SK-MEL-5 (cell line): ENCODE measurements around the gene RIMOC1. TPM values are rescaled to one million over a fixed set of nuclear protein-coding genes. Genes with fewer than 3 reads are reported as not detected.

Experiments
- DNase-seq: peaks from one replicate; pipeline ENCODE4 v3.0.0-alpha.2; 2016; ENCODE audit warnings: low read depth, low spot score
- in situ Hi-C: cut with HindIII; loops from 2 replicates; pipeline ENCODE4 v1.10.0; 2016; ENCODE audit warnings: low sequenced_read_pairs, high pct_unique_total_duplicates, low pct_unique_long_range_greater_than_20kb
- total RNA-seq: library from RNA; depleted of rRNA; stranded (reverse); fragments of >200 nt; shearing (Covaris generic); gene quantifications from 2 replicates; pipeline ENCODE4 v1.2.3, GENCODE V29; 2014

The RIMOC1 gene
- total RNA-seq, 1 experiment from 2014 or later: 67.8 TPM

DNA sequence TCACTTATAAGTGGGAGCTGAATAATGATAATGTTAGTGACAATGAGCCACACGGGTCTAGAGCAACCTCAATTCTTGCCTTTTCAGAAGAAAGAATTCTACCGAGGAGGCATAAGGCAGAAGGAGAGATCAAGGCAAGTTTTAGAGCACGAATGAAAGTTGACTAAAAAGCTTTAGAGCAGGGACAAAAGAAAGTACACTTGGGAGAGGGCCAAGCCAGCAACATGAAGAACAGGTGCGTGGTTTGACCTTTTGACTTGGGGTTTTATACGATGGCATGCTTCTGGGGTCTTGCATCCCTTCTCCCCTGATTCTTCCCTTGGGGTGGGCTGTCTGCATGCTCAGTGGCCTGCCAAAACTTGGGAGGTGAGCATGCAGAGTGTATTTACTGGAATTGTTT lies 21.4 kb upstream of the RIMOC1 start:
- no peak for DNase-seq
- in situ Hi-C loops: no loop called here

DNA sequence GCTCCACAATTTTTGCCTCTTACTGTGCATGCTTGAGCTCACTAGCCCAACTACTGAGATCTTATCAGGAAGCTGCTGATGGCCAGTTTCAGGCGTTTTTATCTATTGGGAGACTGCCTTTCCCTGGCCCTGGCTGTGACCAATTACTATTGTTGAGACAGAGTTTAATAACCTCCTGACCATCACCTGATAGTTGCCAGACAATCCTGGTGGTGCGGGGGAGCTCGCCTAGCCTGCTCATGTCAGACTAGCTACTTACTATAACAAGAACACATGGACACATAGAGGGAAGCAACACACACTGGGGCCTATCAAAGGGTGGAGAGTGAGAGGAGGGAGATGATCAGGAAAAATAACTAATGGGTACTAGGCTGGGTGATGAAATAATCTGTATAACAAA lies 20.9 kb upstream of the RIMOC1 start:
- in situ Hi-C loops: no loop called here
- no peak for DNase-seq

DNA sequence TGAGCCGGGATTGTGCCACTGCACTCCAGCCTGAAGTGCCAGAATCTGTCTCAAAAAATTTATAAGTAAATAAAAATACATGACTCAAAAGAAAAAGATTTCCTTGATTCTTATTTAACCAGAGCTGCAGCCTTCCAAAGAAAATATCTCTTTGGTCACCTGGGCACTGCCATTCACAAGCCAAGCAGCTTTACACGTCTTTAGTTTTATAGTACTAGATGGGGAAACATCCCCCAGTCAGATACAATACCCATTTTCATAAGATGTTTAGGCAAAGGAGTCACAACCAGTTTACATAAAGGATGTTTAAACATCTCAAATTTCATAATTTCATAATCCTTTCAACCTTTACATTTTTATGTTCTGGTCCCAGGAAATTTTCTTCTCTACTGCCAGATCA lies 20.2 kb upstream of the RIMOC1 start:
- in situ Hi-C loops: no loop called here
- DNase-seq: no peak

- no peak for DNase-seq
- in situ Hi-C loops: no loop called here
Measured at GRCh38 chr5:41885286-41885685, 18.9 kb upstream of the RIMOC1 start.

DNA sequence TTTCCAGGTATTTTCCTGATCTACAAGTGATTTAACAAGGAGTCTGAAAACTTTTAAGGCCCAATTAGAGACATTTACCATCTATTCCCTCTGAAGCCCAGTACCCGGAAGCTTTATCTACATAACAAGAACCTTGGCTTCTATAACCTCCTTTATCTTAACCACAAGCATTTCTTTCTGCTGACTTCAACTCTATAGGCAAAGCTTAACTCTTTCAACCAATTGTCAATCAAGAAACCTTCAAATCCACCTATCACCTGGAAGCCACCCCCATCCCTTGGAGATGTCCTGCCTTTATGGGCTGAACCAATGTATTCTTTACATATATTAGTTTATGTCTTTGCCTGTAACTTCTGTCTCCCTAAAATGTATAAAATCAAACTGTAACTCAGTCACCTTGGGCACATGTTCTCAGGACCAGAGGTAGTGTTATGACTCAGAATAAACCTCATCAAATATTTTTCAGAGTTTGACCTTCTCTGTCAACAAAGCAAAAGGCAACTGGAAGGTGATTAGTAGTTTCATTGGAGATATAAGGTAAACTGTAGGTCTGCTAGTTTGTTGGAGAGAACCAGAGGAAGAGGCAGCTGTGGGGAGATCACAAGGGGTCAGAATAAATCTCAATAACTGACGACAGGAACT lies 13.0 kb upstream of the RIMOC1 start:
- no peak for DNase-seq
- in situ Hi-C loops: no loop called here

GRCh38 chr5:41892031-41892430 lies 12.1 kb upstream of the RIMOC1 start:
- in situ Hi-C loops: no loop called here
- DNase-seq: no peak

GRCh38 chr5:41893074-41893851 lies 10.9 kb upstream of the RIMOC1 start:
- in situ Hi-C loops: no loop called here
- no peak for DNase-seq

DNA sequence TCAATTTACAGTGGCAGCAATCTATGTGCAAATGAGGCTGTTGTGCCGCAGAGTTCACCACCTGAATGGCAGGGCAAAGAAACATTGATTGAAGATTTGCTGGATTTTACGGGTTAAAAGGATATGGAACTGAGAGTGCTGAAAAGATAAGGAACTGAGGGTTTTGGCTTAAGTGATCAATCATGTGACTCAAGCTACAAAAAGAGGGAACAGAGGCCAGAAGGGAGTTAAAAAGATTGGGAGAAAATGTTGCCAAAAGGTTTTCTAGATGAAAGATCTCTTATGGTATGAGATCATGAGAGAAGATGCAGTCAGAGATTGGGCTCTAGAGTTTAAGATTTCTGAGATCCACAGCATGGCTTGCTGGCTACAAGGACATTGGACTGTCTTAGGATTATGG lies 7.9 kb upstream of the RIMOC1 start:
- in situ Hi-C loops: no loop called here
- DNase-seq: no peak

GRCh38 chr5:41903382-41903891 lies 707 bp upstream of the RIMOC1 start:
- DNase-seq: peak; percentile 23
- in situ Hi-C loops: no loop called here

DNA sequence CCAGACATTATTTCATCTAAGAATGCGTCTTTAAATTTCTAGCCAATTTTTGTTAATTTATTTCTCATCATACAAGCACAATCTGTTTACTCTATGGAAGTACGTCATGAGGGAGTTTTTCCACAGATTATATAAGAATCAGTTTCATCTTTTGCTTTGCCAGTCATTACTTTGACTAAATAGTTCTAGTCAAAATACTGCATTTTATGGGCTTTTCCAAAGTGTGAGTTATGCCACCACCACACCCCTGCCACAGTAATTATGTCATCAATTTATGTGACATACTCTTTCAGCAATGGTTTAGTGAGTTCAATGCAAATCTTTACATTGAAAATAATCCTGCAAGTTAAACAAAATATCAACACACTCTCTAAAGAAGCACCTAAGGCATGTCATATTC lies 2.0 kb downstream of the RIMOC1 start:
- DNase-seq: no peak
- in situ Hi-C loops: no loop called here

DNA sequence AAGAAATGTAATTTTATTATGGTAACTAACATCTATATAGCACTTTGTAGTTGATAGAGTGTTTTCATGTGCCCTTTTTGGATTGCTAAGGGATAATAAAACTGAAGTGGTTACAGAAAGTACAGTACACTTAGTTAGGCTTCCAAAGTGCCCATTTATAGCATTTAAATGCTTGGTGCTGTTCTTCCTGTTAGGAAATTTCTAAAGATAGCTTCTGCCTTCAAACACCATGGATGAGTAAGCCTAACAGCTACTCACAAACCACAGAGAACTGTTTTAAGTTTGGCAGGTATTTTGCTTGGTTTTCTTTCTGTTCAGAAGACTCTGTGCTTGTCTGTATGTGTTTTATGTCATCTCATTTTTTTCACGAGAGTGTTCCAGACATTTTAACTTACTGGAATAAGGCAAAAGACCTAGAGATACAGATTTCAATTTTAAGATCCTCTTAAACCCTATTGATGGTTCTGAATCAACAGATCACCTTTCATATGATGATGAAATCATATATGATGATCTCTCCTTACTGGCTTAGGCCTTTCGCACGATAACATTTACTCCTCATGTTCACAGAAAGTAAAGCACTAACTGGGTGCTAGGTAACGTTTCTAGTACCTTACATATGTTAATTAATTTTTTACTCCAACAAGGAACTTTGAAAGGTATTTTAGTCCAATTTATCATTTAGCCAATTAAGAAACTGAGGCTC lies 4.4 kb downstream of the RIMOC1 start:
- DNase-seq: no peak
- in situ Hi-C loops: no loop called here

DNA sequence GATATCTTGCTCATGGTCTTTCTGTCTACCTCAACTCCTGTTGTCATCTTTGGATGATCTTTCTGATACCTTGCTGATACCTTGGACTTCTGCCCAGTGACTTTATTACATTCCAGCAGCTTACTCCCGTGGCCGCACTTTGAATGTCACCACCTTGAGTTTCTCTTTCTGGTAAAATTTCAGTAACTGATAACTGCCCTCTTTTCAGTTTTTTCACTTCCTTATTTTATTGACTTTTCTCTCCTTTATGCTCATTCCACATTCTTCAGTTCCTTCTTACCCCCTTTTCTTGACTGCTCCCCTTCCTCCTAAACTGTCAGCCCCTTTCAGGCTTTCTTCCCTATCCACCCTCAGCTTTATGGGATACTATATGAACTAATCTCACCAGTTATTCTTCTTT lies 14.0 kb downstream of the RIMOC1 start:
- in situ Hi-C loops: no loop called here
- DNase-seq: no peak

- DNase-seq: no peak
- in situ Hi-C loops: no loop called here
Measured at GRCh38 chr5:41921166-41921565, 17.0 kb downstream of the RIMOC1 start.

GRCh38 chr5:41921874-41922273 lies 17.7 kb downstream of the RIMOC1 start:
- in situ Hi-C loops: no loop called here

GRCh38 chr5:41924526-41924871 lies 20.4 kb downstream of the RIMOC1 start:
- in situ Hi-C loops: no loop called here
- DNase-seq: no peak

More at GRCh38 chr5:41921874-41922273, 17.7 kb downstream of the RIMOC1 start:
- no peak for DNase-seq

- in situ Hi-C loops: no loop called here
Measured at GRCh38 chr5:41924872-41925554, 20.9 kb downstream of the RIMOC1 start, which contains the start of gene FBXO4. Gene FBXO4, plus strand, starts transcription at chr5:41925281. Its CDS starts 29 bp downstream, at chr5:41925310.

DNA sequence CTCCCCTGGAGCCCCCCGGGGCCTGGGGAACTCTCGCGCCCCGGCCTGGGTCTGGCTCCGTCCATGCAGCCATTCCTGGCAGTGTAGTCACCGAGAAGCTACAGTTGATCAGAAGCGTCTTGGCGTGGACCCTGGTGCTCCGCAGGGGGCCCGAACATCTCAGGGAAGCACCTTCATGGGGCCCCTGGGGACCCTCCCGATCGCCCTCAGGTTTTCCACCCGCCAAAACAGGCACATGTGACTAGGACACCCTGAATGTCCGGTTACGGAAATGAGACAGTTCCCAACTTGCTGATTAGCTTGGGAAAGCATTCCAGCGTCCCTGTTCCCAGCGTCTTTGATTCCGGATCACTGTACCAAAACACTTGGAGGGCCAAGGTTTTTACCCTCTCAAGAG lies 21.4 kb downstream of the RIMOC1 start:
- in situ Hi-C loops: no loop called here
- peak; percentile 43 for DNase-seq

More at GRCh38 chr5:41924872-41925554, 20.9 kb downstream of the RIMOC1 start, which contains the start of gene FBXO4:
- peak; percentile 83 for DNase-seq

GRCh38 chr5:41927604-41928003 lies 23.5 kb downstream of the RIMOC1 start:
- no peak for DNase-seq
- in situ Hi-C loops: no loop called here
